IPS-NIHi7 (cell line): ENCODE measurements around the gene SEMA3A.

Experiments used
- DNase-seq: peaks from one replicate; pipeline ENCODE4 v3.0.0; 2012; ENCODE audit warnings: mixed read lengths; ENCODE audit errors: extremely low spot score

Gene SEMA3A

GRCh38 chr7:84196084-84196503 lies 1.5 kb upstream of the SEMA3A start:
- no peak for DNase-seq

GRCh38 chr7:84195295-84196060 lies 889 bp upstream of the SEMA3A start:
- DNase-seq = no peak

GRCh38 chr7:84193747-84194146 lies 842 bp downstream of the SEMA3A start:
- DNase-seq = no peak

- no peak for DNase-seq
Measured at GRCh38 chr7:84191842-84192241, 2.7 kb downstream of the SEMA3A start.

GRCh38 chr7:84191261-84191660 lies 3.3 kb downstream of the SEMA3A start:
- DNase-seq = no peak

- no peak for DNase-seq
Measured at GRCh38 chr7:84190016-84190705, 4.4 kb downstream of the SEMA3A start.

GRCh38 chr7:84188786-84189405 lies 5.7 kb downstream of the SEMA3A start:
- no peak for DNase-seq

GRCh38 chr7:84187813-84188510 lies 6.6 kb downstream of the SEMA3A start:
- no peak for DNase-seq

- DNase-seq = no peak
Measured at GRCh38 chr7:84187087-84187805, 7.3 kb downstream of the SEMA3A start.

GRCh38 chr7:84183741-84184140 lies 10.8 kb downstream of the SEMA3A start:
- DNase-seq = no peak

- DNase-seq = no peak
Measured at GRCh38 chr7:84182301-84182700, 12.3 kb downstream of the SEMA3A start.

- no peak for DNase-seq
Measured at GRCh38 chr7:84181628-84182027, 13.0 kb downstream of the SEMA3A start.

- DNase-seq = no peak
Measured at GRCh38 chr7:84177758-84178412, 16.7 kb downstream of the SEMA3A start.

GRCh38 chr7:84176716-84177115 lies 17.9 kb downstream of the SEMA3A start:
- DNase-seq = no peak

- no peak for DNase-seq
Measured at GRCh38 chr7:84175461-84175860, 19.1 kb downstream of the SEMA3A start.

- DNase-seq = no peak
Measured at GRCh38 chr7:84170646-84171045, 23.9 kb downstream of the SEMA3A start.

GRCh38 chr7:84162584-84162983 lies 32.0 kb downstream of the SEMA3A start:
- no peak for DNase-seq

- no peak for DNase-seq
Measured at GRCh38 chr7:84162125-84162524, 32.5 kb downstream of the SEMA3A start.

GRCh38 chr7:84161398-84161797 lies 33.2 kb downstream of the SEMA3A start:
- DNase-seq = no peak

GRCh38 chr7:84159435-84159834 lies 35.2 kb downstream of the SEMA3A start:
- no peak for DNase-seq

GRCh38 chr7:84157171-84157570 lies 37.4 kb downstream of the SEMA3A start:
- no peak for DNase-seq
